GM19035 (cell line): Measurements from ENCODE around the gene KIAA0232.
"Not testable (repeated sequence)": the region's sequence is repeated elsewhere in the genome, so short reads cannot be mapped to it uniquely, and the experiment has no call there.

Experiments
- ATAC-seq: cut with Tn5 transposase; IDR thresholded peaks from one replicate; pipeline ENCODE4 v1.9.1; 2021; ENCODE audit not compliant: unreplicated experiment

The KIAA0232 gene

DNA sequence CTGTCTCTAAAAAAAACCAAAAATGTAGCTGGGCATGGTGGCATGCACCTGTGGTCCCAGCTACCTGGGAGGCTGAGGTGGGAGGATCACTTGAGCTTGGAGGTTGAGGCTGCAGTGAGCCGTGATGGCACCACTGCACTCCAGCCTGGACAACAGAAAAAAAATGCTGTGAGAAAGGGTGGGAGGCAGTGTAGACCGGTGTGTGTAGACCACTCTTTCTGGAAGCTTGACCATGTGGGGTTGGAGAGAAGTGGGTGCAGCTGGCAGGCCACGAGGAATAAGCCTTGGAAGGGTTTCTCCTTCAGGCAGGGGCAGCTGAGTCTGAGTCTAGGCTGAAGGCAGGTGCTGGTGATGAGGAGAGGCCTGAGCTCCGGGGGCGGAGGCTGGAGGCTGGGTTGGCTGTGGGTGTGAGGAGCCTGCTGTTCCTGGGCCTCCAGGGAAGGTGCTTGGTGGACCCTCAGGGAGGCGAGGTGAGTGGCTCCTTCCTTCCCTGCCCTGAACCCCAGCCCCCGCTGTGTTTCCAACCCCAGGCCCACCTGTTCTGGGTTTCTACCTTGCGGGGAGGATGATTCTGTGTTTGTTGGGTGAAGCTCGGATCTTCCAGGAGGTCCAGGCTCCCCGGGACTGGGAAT is 117.8 kb downstream of the KIAA0232 start:
- no peak for ATAC-seq

DNA sequence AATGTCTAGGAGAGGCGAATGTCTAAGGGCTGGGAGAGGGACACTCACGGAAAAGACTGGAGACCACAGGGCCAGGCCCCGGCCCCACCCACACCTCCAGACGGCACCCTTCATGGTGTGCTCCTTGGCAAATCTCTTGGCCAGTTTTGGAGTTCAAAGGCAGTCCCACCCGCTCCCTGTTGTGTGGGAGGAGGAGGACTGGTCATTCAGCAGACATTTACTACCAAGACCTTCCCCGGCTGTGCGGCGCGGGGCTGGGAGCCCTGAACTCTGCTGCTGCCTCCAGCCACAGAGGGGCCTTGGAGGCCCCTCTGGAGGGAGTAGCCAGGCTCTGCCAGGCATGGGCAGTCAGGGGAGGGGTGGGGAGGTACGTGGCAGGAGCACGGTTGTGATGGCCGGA is 118.4 kb downstream of the KIAA0232 start:
- ATAC-seq, result no peak

DNA sequence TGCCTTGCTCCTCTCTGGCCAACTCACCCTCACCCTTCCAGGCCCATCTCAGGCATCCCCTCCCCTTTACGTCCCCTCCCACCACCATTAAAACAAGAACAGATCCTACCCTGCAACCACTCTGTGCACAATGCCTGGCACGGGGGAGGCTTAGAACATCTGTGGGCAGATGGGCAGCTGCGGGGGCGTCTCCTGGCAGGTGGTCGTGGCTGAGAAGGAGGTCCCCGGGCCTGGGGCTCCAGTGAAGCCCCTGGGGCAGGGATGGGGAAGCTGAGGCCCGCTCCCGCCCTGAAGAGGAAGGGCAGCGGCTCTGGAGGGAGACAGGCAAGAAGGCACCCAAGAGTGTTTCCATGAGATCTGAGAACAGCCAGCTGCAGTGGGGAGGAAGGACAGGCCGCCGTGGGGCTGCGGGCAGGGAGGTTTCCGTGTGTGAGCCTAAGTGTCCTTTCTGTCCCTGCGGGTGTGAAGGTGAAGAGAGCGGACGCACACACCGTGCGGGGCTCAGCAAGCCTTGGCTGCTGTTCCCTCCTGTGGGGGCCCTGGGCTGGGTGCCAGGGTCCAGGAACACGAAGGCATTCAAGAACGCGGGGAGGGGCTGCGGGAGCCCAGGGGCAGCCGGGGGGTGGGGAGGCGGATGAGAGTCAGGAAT is 119.3 kb downstream of the KIAA0232 start:
- no peak for ATAC-seq

DNA sequence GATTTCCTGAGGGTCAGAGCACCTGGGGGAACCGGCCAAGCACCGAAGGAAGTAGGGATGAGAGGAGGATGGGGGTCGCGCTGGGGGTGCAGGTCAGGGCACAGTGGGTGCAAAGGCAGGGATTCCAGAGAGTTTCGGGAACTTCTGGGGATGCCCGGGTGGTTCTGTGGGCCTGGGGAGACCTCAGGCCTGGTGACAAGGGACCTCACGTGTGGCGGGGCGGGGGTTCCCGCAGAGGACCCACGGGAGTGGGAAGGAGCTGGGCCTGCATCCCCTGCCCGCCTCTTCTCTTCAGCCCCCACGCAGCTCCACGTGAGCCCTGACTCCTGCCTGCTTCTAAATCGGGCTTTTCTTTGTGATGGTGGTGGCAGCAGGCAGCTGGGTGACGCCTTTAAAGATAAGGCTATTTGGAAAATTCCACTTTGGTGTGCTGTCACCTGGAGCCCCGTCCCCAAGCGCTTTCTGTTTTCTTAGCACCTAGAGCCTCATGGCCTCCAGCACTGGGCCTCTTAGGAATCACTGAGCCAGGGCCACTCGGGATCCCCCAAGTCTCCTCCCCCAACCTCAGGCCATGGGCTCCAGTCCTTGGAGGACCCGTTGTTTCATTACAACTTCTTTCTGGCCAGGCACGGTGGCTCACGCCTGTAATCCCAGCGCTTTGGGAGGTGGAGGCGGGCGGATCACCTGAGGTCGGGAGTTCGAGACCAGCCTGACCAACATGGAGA is 120.0 kb downstream of the KIAA0232 start:
- ATAC-seq, result no peak

DNA sequence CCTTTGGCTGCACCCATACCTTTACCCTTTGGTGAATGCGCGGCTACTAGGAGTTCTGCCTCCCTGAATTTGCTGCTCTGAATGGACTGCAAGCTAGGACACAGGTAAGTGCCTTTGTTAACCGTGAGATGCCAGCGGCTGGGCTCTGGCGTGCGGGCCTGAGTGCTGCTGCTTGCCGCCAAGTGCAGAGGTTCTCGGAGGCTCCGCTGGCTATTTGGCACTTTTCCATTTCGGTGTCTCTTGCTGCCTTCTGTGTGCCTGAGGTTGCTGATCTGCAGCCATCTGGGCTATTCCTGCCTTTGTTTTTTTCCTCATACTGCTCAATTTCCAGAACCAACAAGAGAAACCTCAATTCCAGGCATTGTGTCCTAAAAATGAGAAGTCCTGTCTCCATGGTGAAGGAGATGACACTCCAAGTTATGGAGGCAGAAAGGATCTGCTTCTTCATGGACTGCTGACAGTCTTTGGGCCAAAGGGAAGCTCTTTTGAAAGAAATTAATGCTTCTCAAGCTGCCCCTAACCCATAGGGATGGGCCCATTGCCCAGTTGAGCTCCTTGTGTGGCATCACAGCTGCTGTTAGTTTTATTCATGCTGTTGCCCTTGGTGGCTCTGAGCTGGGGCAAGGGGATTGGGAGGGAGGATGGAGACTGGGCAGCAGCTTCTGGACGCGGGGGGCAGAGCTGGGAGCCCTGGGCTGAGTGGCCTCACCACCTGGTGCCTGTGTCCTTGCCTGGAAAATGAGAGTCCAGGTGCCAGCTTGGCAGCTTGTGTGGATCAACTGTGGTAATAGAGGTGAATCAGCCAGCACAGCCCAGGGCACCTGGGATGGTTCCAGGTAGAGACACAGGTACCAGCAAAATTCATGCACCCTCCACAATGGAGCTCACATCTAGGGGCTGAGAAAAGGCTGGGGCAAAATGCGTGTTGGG is 123.3 kb downstream of the KIAA0232 start:
- ATAC-seq, result no peak

DNA sequence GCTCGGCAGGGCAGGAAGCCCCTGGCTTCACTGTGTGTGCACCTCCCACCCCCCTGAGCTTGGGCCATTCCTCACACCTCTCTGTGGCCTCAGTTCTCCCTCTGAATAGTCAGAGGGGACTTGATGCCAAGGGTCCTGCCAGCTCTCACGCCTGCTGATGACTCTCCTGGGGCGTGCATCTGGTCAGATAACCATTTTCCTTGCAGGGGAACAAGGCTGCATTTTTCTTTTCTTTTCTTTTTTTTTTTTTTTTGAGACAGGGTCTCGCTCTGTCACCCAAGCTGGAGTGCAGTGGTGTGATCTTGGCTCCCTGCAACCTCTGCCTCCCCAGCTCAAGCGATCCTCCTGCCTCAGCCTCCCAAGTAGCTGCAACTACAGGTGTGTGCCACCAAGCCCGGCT is 124.0 kb downstream of the KIAA0232 start:
- ATAC-seq, result not testable (repeated sequence)

DNA sequence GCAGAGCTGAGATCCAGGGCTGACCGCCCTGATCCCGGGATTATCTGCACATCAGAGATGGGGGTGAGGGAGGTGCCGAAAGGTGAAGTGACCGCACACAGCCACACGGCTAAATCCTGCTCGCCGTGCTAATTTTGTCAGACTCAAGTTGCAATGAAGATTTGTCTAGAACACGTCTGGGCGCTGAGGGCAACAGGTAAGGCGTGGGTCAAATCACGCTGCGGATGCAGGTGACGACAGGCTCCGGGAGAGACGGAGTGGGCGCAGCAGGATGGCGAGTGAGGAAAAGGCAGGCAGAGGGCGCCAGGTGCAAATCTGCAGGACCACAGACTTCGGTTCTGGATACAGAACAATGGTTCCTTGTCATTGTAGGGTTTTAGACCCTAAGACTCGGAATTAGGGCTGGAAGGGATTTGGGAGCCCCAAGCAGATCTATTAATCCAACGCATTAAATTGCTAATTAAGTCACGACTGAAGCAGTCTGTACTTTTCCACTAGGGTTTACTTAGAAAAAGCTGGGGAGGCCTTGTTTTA is 125.2 kb downstream of the KIAA0232 start:
- no peak for ATAC-seq

DNA sequence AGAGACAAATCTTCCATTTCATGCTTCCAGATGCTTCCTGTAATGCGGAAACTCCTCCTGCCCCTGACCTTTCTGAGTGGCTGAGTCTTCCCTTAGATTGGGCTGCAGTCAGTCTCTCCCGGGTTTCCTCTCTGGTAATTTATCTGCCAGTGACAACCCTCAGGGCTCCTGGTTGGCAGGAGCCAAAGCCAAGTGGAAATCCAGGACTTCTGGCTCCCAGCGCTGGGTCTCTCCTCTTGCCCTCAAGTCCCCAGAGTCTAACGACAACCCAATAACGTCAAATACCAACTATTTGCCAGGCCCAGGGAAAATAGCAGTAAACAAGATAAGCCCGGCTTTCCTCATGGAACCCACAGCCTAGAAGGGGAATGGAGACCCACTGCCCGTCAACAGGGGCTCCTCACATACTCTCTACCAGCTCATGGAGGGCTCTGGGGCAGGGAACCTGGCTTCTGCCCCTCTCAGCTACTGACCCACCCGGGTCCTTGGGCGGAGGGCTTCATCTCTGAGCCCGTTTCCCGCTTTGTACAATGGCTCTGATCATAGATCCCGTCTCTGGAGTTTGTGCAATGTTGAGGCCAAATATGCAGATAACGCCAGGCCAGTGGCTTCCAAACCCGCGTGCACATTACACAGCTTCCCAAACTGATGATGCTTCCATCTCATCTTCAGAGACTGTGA is 126.0 kb downstream of the KIAA0232 start:
- no peak for ATAC-seq

DNA sequence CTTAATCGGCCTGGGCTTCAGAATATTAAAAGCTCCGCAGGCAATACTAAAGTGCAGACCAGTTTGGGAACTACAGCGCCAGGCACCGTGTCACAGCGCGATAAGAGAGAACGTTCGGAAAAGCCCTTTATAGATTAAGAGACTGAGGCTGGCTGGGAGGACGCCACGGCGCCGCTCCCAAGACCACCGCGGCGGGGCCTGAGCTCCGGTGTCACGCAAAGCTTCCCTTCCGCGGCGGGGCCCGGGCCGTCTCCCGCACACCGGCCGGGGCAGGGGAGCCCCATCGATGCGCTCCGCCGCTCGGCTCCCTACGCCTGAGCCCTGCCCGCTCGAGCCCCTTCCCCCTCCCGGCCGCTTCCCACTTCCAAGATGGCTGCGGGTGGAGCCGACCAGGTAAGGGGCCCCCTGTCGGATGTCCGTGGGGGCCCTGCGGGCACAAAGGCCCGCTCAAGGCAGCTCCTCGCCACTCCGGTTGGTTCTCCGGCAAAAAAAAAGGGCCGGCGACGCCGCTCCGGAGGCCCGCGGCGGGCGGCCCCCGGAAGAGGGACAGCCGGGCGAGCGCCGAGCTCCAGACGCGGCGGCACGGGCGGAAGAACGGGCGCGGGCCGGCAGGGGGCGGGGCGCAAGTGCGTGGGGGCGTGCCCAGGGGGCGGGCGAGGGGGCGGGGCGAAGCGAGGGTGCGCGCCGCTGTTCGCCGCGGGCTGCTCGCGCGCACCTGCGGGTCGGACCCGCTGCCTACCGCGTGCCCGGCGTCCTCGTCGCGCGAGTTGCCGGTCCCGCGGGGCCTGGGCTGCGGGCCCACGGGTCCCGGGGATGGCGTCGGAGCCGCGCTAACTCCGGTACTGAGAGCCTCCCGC is 126.8 kb downstream of the KIAA0232 start, which contains the start of gene TBC1D14:
TBC1D14 (plus strand) TSS at position 714 of the 857 bp plus-strand sequence. CDS start 13,564 bp downstream, outside the sequence.
- peak; percentile 88 for ATAC-seq

DNA sequence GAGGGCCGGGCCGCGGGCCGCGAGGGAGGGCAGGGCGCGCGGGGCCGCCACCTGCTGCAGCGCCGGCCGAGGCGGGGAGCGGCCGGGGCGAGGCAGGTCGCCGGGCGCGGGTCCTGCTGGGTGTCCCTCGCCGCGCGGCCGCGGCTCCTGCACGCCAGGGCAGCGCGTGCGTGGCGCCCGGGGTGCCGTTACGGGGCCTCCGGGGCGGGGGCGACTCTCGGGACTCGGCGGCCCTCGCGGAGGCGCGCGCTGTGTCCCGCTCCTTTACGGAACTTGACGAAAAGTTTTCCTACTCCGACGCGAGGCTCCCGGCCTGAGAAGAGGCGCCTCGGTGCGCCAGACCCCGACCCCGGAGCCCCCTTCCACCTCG is 127.4 kb downstream of the KIAA0232 start:
- peak; percentile 44 for ATAC-seq

DNA sequence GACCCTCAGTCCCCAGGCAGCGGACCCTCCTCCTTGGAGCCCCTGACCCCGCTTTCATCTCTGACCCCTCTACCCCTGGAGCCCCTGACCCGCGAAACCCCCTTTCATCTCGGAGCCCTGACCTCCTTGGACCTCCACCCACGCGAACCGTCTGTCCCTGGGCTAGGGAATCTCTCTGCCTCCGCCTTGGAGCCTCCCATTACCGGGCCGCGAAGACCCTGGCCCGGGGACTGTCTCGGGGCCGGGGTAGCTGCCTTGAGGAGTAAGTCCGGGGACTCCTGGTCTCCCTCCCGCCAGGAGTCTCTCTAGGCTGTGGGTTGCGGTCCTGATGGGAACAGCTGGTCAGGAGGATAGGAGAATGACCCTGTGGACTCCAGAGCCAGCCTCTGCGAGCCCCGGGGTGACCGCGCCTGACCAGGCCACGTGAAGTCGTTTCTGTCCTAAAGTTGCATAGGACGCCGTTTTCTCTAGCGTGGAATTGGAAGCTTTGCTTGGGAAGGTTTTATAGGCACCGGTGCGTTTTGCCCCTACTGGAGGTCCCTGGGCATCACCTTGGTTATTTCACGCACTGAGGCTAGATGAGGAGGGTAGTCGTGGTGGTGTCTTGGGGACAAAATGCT is 127.9 kb downstream of the KIAA0232 start:
- no peak for ATAC-seq

DNA sequence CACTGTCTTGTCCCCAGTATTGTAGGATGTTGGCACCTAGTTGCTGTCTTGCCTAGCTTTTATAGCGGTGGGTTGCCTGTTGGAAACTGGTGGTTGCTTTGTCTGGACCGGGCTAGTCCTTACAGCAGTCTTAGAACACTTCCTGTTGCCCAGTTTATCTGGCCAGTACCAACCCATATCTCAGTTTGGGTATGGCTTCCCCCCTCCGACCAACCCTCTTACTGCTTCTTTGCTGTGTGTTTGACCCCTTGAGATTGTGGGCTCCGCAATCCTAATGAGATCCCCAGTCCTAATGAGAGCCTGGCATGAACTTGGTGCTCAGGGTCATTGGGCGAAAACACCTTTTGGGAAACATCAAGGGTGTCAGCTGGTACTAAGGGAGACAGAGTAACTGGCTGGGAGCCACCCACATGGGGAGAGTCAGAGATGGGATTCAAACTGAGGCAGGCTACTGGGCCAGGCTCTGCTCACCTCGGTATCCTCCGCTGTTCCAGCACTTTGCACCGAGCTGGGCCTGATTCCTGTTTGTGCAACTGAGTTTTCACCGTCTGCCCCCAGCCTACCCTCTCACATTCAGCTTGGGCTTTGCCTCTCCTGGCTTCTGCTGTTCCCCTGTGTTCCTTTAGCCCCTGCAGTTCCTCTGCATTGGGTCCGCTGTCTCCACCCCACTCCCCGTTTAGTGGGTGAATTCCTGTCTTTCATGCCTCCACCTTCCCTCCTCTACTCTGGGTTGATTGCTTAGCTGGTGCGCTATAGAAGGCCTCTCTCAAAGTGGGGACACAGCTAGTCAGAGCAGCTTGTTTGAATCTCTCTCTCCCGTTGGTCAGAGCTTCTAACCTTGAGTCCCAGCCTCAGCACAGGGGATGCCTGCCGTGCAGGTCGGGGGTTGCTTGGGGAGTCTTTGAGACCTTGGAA is 128.7 kb downstream of the KIAA0232 start:
- ATAC-seq, result no peak

DNA sequence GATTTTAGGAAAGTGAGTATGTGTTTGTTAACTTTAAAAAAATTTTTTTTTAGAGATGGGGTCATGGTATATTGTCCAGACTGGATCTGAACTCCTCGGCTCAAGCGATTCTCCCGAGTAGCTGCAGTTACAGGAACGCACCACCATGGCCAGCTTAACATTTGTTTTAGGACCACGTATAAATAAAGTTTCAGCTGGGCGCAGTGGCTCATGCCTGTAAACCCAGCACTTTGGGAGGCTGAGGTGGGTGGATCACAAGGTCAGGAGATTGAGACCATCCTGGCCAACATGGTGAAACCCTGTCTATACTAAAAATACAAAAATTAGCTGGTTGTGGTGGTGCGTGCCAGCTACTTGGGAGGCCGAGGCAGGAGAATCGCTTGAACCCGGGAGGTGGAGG is 129.4 kb downstream of the KIAA0232 start:
- not testable (repeated sequence) for ATAC-seq

DNA sequence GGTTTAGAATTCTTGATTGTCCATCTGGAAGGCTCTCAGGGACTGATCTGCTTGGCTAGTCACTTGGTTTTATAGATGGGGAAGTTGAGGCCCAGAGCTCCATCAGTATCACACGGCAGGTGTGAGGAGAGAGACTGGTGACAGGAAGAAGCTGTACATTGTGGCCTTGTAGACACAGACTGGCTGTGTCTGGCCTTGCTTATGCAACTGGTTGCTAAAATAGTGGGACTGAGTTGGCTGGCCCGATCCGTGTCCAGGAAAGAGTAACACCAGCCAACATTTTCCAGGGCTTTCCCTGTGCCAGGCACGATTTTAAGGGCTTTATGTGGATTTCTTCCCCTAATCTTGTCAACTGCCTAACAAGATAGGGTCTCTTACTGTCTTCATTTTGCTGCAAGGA is 129.9 kb downstream of the KIAA0232 start:
- ATAC-seq, result no peak

DNA sequence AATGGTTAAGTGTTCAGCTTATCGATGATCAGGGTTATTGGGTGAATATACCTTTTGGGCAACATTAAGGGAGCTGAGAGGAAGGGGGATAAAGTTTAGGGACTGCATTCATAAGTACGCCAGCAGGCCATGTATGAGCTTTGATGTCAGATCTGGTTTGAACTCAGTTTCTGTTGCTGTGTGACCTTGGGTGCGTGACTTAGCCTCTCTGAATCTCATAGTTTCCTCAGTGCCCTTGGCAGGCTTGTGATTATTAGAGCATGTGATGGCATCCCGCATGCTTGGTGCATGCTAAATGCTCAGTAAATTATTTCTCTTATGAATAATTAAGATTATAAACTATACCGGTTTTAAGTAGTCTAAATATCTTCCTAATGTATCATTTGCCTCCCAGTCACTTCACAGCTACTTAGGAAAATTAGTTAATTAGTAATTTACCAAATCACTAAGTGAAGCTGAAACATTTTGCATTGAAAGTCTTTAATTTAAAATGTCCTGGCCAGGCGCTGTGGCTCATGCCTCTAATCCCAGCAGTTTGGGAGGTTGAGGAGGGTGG is 130.9 kb downstream of the KIAA0232 start:
- ATAC-seq, result no peak

DNA sequence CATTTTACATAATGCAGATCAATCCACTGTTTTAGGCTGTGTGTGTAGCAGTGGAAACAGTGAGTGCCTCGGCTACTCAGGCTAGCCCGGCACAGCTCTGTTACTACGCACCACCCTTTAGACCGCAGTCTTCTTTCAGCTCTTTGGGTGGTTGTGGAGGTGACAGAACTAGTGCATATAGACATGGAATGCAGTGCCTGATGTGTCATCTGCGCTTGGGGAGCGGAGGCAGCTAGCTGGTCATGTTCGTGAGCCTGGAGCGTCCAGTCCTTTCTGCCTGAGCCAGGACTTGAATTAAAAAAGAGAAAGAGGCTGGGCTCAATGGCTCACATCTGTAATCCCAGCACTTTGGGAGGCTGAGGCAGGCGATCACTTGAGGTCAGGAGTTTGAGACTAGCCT is 131.9 kb downstream of the KIAA0232 start:
- ATAC-seq, result no peak
